GM10266 (cell line): ENCODE results near the gene GALNT13.

Source experiments
- DNase-seq: peaks from one replicate; pipeline ENCODE4 v3.0.0; 2012; ENCODE audit errors: extremely low spot score
- TF ChIP-seq, protein P1 (sequence below): IDR thresholded peaks from 2 replicates; pipeline ENCODE4 v1.5.1; 2012; ENCODE audit warnings: mild to moderate bottlenecking, low read depth; ENCODE audit not compliant: control insufficient read depth, insufficient read depth; ENCODE audit errors: missing control alignments

The GALNT13 gene

DNA sequence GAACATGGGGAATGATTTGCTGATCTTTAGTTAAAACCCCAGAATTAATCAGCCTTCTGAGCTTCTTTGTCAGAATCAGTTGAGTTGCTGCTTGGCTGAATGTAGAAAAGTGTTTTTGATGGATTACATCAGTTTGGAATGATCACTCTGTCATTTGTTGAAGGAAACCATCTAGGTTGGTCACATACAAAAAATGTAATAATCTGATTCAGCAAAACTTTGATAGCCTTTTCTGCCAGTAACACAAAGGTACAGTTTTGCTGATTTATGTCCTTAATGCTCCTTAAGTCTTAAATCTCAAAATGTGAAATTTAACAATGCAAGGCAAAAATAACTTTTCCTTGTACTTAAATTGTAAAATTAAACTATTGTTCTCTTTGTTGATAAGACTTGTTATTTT is 74.3 kb downstream of the GALNT13 start:
- TF ChIP-seq, protein P1, sequence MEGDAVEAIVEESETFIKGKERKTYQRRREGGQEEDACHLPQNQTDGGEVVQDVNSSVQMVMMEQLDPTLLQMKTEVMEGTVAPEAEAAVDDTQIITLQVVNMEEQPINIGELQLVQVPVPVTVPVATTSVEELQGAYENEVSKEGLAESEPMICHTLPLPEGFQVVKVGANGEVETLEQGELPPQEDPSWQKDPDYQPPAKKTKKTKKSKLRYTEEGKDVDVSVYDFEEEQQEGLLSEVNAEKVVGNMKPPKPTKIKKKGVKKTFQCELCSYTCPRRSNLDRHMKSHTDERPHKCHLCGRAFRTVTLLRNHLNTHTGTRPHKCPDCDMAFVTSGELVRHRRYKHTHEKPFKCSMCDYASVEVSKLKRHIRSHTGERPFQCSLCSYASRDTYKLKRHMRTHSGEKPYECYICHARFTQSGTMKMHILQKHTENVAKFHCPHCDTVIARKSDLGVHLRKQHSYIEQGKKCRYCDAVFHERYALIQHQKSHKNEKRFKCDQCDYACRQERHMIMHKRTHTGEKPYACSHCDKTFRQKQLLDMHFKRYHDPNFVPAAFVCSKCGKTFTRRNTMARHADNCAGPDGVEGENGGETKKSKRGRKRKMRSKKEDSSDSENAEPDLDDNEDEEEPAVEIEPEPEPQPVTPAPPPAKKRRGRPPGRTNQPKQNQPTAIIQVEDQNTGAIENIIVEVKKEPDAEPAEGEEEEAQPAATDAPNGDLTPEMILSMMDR = no peak
- no peak for DNase-seq

DNA sequence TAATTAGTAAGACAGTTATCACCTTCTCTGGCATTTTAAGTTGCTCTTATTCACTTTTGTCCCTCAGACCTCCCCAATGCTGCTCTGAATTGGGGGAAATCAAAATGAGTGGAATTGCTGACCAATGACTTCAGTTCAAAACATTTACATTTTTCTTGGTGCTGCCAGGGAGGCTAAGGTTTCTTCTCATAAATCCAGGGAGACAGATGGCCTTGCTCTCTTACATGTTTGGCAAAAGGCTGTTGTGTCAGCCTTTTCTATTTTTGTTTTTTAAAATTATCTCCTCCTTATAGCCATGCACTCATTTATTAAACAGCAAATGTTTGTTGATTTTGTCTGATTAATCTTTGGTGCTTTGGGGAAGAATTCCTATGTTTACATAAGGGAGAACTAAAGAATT is 82.0 kb downstream of the GALNT13 start:
- TF ChIP-seq, protein P1 = no peak
- no peak for DNase-seq

DNA sequence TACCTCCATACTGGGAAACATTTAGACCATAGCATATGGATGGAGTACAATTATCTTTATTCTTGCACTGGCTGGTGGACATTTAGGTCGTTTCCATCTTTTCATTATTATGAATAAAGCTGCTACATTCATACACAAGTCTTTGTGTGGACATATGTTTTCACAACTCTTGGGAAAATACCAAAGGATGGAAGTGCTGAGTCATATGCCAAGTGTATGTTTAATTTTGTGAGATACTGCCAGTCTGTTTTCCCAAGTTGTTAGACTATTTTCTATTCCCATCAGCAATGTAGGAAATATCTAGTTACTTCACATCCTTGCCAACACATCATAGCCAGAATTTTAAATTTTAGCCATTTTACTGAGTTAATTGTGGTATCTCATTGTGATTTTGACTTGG is 91.5 kb downstream of the GALNT13 start:
- DNase-seq = no peak
- TF ChIP-seq, protein P1 = no peak

DNA sequence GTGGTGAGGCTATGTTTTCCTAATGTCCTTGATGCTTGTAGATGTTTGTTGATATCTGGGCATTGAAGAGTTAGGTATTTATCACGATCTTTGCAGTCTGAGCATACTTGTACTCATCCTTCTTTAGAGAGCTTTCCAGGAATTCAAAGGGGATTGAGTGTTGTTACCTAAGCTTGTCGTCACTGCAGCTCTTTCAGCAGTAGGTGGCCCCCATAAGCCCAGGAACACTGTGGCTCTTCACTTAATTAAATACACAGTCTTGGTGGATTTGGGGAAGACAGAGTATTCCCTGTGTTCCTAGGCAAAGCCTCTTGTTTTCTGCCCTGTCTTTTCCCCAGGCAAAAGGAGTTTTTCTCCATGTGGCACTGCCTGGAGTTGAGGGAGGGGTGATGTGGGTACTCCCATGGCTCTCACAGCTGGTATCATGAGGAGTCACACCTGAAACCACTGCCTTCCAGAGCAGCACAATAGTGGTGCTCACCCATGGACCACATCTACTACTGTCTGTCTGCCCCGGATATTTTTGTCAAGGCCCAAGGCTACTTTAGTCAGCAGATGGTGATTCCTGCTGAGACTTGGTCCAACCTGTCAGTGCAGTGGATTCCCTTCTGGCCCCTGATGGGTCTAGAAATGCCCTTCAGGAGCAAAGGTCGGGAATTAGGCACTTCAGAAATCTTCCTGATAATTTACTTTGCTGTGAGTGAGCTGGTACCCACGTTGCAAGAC is 95.7 kb downstream of the GALNT13 start:
- TF ChIP-seq, protein P1 = no peak
- no peak for DNase-seq

DNA sequence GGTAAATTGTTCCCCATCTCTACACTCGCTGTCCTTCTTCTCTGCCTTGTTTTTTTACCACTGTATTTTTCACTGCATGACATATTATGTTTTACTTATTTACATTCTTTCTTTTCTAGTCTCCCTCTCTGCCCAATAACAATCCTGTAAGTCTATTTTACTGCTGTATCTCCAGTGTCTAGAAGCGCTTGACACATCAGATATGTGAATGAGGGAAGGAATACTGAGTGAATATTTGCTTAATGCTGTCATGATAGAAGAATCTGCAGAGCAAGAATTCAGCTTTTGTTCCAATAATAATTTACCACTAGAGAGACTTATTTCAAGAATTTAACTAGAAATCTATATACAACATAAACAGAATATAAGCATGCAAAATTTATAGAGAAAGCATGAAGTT is 99.5 kb downstream of the GALNT13 start:
- no peak for DNase-seq
- TF ChIP-seq, protein P1 = no peak

DNA sequence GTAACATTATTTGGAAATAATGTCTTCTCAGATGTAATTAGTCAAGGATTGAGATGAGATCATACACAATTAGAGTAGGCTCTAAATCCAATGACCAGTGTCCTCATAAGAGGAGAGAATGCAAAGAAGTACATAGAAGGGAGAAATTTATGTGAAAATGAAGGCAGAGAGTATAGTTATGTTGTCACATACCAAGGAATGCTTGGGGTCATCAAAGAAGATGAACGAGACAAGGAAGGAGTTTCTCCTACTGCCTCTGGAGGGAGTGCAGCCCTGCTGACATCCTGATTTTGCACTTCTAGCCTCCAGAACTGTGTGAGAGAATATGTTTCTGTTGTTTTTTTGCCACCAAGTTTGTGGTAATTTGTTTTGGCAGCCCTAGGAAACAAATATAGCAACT is 100.1 kb downstream of the GALNT13 start:
- TF ChIP-seq, protein P1 = no peak
- no peak for DNase-seq

DNA sequence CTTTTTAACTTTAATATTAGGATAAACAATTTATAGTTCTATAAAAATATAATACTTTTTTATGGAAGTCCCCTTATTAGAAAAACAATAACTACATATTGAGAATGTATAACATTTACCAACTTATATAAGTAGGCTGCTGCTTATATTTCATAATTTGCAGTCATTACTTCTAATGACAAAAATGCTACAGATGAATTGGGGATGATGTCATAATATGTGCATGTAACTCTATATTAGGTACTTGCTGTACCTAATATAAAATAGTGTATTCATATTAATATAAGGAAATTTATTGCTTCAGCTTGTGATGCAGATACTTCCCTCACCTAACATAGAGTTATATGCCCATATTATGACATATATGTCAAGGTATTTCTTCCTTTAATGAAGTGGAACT is 100.7 kb downstream of the GALNT13 start:
- TF ChIP-seq, protein P1 = no peak
- no peak for DNase-seq
